Measurements from ENCODE around the gene SWSAP1. TPM values are rescaled to one million over a fixed set of nuclear protein-coding genes. Genes with fewer than 3 reads are reported as not detected.

Gene SWSAP1
- total RNA-seq, 1 donor from 2014 or later: 1.0 TPM

DNA sequence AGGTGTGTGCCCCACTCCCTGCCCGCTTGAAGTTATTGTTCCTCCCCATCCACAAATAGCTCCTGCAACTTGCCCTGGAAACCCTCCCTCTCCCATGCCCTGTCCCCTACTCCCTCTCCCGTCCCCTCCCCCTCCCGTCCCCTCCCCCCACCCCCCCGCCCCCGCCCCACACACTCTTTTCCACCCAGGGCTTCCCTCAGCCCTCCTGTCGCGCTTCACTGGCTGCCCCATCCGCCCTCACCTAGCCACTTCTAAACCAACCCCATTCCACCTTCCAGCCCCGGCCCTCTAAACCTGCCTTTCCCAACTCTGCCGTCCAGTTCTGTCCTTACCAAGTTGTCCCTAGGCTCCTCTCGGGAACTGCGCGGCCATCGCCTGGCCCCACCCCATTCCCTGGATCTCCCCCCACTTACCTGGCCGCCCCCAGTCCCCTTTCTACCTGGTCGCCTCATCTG is 43.7 kb downstream of the SWSAP1 start:
- no peaks in the 10 kb centered on the region for H3K9me3 ChIP-seq (ENCODE audit: low read depth)
- Mint-ChIP-seq H3K27ac (no peak overlapping the region), H3K4me3 (peak overlapping the region; percentile 67), H3K9me3 (peaks cover 6% of the 10 kb centered on the region), H3K4me1 (peaks cover 12% of the 10 kb centered on the region), H3K36me3 (no peaks in the 10 kb centered on the region), H3K27me3 (ENCODE audit: insufficient read depth, low read depth) (peaks cover 68% of the 10 kb centered on the region)
- no peaks in the 10 kb centered on the region for H3K36me3 ChIP-seq
- H3K4me1 ChIP-seq: peaks cover 8% of the 10 kb centered on the region
- H3K4me2 ChIP-seq: peak overlapping the region; percentile 95
- H3K79me2 ChIP-seq (ENCODE audit: low read depth): no peaks in the 10 kb centered on the region
- DNase-seq (ENCODE audit: low spot score): no peak
- H3F3A ChIP-seq (ENCODE audit: low read depth): peaks cover 28% of the 10 kb centered on the region
- H3K27me3 ChIP-seq: peaks cover 63% of the 10 kb centered on the region
- no peak overlapping the region for H3K27ac ChIP-seq
- H3K4me3 ChIP-seq: peak overlapping the region; percentile 64
- peaks cover 4% of the 10 kb centered on the region for H4K20me1 ChIP-seq (ENCODE audit: low read depth)
- H3K9ac ChIP-seq: no peak overlapping the region
- TF ChIP-seq EZH2phosphoT487 (IDR thresholded peaks at IDR 0.05) (no peak), EZH2 (IDR thresholded peaks at IDR 0.05) (no peak)
- TF ChIP-seq, protein P1, sequence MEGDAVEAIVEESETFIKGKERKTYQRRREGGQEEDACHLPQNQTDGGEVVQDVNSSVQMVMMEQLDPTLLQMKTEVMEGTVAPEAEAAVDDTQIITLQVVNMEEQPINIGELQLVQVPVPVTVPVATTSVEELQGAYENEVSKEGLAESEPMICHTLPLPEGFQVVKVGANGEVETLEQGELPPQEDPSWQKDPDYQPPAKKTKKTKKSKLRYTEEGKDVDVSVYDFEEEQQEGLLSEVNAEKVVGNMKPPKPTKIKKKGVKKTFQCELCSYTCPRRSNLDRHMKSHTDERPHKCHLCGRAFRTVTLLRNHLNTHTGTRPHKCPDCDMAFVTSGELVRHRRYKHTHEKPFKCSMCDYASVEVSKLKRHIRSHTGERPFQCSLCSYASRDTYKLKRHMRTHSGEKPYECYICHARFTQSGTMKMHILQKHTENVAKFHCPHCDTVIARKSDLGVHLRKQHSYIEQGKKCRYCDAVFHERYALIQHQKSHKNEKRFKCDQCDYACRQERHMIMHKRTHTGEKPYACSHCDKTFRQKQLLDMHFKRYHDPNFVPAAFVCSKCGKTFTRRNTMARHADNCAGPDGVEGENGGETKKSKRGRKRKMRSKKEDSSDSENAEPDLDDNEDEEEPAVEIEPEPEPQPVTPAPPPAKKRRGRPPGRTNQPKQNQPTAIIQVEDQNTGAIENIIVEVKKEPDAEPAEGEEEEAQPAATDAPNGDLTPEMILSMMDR (IDR thresholded peaks at IDR 0.05): no peak
- H2AFZ ChIP-seq (replicated peaks): peak overlapping the region; percentile 53

DNA sequence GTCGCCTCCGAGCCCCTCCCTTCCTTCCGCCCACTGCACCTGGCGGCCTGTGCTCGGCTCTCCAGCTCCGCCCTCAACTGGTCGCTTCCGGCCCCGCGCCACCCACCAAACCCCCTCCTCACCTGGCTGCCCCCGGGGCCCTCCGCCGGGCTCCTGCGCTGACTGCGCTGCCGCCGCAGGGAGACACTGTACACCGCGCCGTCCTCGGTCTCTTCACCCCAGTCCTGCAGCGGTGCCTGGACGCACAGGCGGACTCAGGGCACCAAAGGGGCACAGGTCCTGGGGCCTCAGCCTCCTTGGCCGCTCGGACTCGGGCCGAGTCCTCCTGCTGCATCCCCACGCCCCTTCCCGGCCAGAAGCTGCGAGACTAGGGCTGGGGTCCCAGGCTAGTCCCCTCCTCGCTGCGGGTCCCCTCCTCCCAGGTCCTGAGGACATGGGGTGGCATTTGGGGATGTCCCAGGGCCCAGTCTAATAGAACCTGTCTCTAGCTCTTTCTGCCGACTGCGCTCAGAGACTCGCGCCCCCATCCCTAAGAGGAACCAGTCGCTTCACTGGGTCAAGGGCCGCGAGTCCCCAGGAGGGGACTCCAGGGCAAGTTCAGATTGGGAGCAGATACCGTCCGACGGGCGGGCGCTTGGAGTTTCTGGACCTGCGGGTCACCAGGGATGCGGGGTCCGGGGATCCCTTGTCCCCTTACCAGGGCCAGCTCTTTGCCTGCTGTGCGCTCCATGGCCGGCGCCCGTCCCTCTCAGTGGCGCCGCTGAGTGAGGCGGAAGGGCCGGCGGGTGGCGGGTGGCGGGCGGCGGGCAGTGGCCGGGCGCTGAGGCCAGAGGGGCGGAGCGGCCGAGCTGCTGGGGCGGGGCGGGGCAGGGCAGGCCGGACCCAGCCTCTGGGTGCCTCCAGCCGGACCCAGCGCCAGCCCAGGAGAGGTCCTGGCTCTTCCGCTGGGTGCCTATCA is 44.4 kb downstream of the SWSAP1 start, which contains the start of gene RGL3:
Gene RGL3, minus strand, starts transcription at position 766 of the 958 bp plus-strand sequence. Its CDS starts 36 bp downstream, at position 730.
- H3K79me2 ChIP-seq (ENCODE audit: low read depth): no peaks in the 10 kb centered on the region
- TF ChIP-seq, protein P1 (IDR thresholded peaks at IDR 0.05): no peak
- TF ChIP-seq EZH2phosphoT487 (IDR thresholded peaks at IDR 0.05) (peak; percentile 81), EZH2 (IDR thresholded peaks at IDR 0.05) (peak; percentile 82)
- peaks cover 8% of the 10 kb centered on the region for H3K9me3 Mint-ChIP-seq
- H2AFZ ChIP-seq (replicated peaks): peak within 1 kb of the TSS; percentile 53
- H3K9ac ChIP-seq: no peak within 1 kb of the TSS
- peak; percentile 67 for DNase-seq (ENCODE audit: low spot score)
- H3K4me3 ChIP-seq: peak within 1 kb of the TSS; percentile 64
- no peak within 1 kb of the TSS for H3K27ac ChIP-seq
- H4K20me1 ChIP-seq (ENCODE audit: low read depth): peaks cover 4% of the 10 kb centered on the region
- H3K9me3 ChIP-seq (ENCODE audit: low read depth): no peaks in the 10 kb centered on the region
- no peaks in the 10 kb centered on the region for H3K36me3 Mint-ChIP-seq
- peaks cover 75% of the 10 kb centered on the region for H3K27me3 Mint-ChIP-seq (ENCODE audit: insufficient read depth, low read depth)
- peaks cover 70% of the 10 kb centered on the region for H3K27me3 ChIP-seq
- peaks cover 28% of the 10 kb centered on the region for H3F3A ChIP-seq (ENCODE audit: low read depth)
- peak within 1 kb of the TSS; percentile 81 for H3K4me3 Mint-ChIP-seq
- peaks cover 8% of the 10 kb centered on the region for H3K4me1 ChIP-seq
- no peaks in the 10 kb centered on the region for H3K36me3 ChIP-seq
- peak within 1 kb of the TSS; percentile 95 for H3K4me2 ChIP-seq
- peaks cover 12% of the 10 kb centered on the region for H3K4me1 Mint-ChIP-seq
- H3K27ac Mint-ChIP-seq: no peak within 1 kb of the TSS

DNA sequence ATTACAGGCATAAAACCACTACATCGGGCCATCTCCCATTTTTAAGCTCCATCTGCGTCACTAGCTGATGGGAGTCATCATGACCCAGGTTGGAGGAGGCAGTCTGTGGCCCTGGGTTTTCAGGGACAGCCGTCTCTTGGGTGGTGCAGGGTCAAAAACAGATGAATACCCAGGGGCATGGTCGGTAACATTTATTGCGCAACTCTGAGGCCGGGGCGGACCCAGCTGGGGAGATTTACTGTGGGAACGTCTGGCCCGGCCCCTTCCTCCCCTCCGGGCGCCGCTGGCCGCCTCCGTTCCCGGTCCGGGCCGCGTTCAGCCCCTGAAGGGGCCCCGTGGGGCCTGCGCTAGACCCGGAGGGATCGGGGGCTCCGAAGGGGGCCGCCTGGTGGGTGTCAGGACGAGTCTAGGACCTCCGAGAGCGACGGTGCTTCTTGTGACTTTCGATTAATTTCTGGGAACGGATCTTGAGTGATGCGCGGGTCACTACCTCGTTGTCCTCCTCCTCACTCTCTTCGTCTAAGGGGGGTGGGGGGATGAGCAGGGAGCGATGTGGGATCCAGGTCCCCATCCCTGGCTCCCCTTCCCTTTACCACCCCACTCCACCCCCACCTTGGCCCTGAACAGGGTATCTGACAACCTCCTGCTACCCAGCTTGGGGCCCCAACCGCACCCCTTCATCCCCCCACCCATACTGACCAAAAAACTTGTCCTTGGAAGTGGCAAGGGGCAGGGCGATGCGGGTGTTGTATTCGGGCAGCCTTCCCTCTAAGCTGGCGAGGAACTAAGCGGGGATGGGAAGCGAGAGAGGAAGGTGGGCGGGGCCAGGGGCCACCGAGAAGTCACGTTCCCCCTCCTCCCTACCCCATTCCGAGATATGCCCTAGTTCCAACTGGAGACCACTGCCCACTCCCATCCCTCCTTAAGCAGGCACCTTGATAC is 46.2 kb downstream of the SWSAP1 start:
- H3K36me3 ChIP-seq: no peaks in the 10 kb centered on the region
- Mint-ChIP-seq H3K4me3 (peak overlapping the region; percentile 81), H3K27me3 (ENCODE audit: insufficient read depth, low read depth) (peaks cover 72% of the 10 kb centered on the region), H3K36me3 (no peaks in the 10 kb centered on the region), H3K9me3 (peaks cover 10% of the 10 kb centered on the region), H3K27ac (no peak overlapping the region), H3K4me1 (peaks cover 12% of the 10 kb centered on the region)
- no peaks in the 10 kb centered on the region for H3K79me2 ChIP-seq (ENCODE audit: low read depth)
- no peaks in the 10 kb centered on the region for H3K9me3 ChIP-seq (ENCODE audit: low read depth)
- H3K4me3 ChIP-seq: peak overlapping the region; percentile 38
- DNase-seq (ENCODE audit: low spot score): peak; percentile 65
- peak overlapping the region; percentile 77 for H2AFZ ChIP-seq (replicated peaks)
- peaks cover 76% of the 10 kb centered on the region for H3K27me3 ChIP-seq
- H3K4me1 ChIP-seq: peaks cover 8% of the 10 kb centered on the region
- H3K4me2 ChIP-seq: peak overlapping the region; percentile 80
- H3F3A ChIP-seq (ENCODE audit: low read depth): peaks cover 39% of the 10 kb centered on the region
- peak; percentile 48 for TF ChIP-seq EZH2 (IDR thresholded peaks at IDR 0.05)
- TF ChIP-seq, protein P1 (IDR thresholded peaks at IDR 0.05): no peak
- peak; percentile 40 for TF ChIP-seq EZH2phosphoT487 (IDR thresholded peaks at IDR 0.05)
- H4K20me1 ChIP-seq (ENCODE audit: low read depth): peaks cover 4% of the 10 kb centered on the region
- no peak overlapping the region for H3K9ac ChIP-seq
- H3K27ac ChIP-seq: no peak overlapping the region
